Hepatocyte (in vitro differentiated cells): ENCODE measurements around the gene FTSJ1. TPM values are rescaled to one million over a fixed set of nuclear protein-coding genes. Genes with fewer than 3 reads are reported as not detected.

Source experiments
- DNase-seq: peaks from one replicate; pipeline ENCODE4 v3.0.0-alpha.2; 2016; ENCODE audit warnings: low spot score
- H2AFZ ChIP-seq: fragments of 200-600 bp; sonication (generic); 2 replicates; pipeline ENCODE4 v1.6.0; 2016; ENCODE audit warnings: antibody characterized with exemption, mild to moderate bottlenecking
- H3K27ac ChIP-seq: fragments of 200-600 bp; sonication (generic); 2 replicates; pipeline ENCODE4 v1.5.1; 2016; ENCODE audit warnings: mild to moderate bottlenecking
- H3K27me3 ChIP-seq: fragments of 200-600 bp; sonication (generic); 2 replicates; pipeline ENCODE4 v1.6.1; 2016
- H3K36me3 ChIP-seq: fragments of 200-600 bp; sonication (generic); replicated peaks from 2 replicates; pipeline ENCODE4 v1.5.1; 2016; ENCODE audit warnings: low read depth; ENCODE audit not compliant: insufficient read depth
- H3K4me1 ChIP-seq: fragments of 200-600 bp; sonication (generic); 2 replicates; pipeline ENCODE4 v1.5.1; 2016; ENCODE audit warnings: mild to moderate bottlenecking, moderate library complexity; ENCODE audit not compliant: insufficient read depth
- H3K4me2 ChIP-seq: fragments of 200-600 bp; sonication (generic); 2 replicates; pipeline ENCODE4 v1.6.0; 2016
- H3K4me3 ChIP-seq: fragments of 200-600 bp; sonication (generic); 2 replicates; pipeline ENCODE4 v1.5.1; 2016; ENCODE audit warnings: mild to moderate bottlenecking
- H3K79me2 ChIP-seq: fragments of 200-600 bp; sonication (generic); 2 replicates; pipeline ENCODE4 v1.6.0; 2017; ENCODE audit warnings: mild to moderate bottlenecking
- H3K9me2 ChIP-seq: fragments of 200-600 bp; sonication (generic); replicated peaks from 2 replicates; pipeline ENCODE4 v1.6.0; 2017; ENCODE audit warnings: mild to moderate bottlenecking; ENCODE audit not compliant: insufficient read depth
- H3K9me3 ChIP-seq: fragments of 200-600 bp; sonication (generic); 2 replicates; pipeline ENCODE4 v1.5.1; 2016; ENCODE audit warnings: low read depth, mild to moderate bottlenecking
- H4K20me1 ChIP-seq: fragments of 200-600 bp; sonication (generic); 2 replicates; pipeline ENCODE4 v1.6.0; 2016; ENCODE audit warnings: mild to moderate bottlenecking; ENCODE audit not compliant: insufficient read depth, poor library complexity, severe bottlenecking
- EZH2 ChIP-seq: fragments of 200-600 bp; sonication (generic); IDR thresholded peaks from 2 replicates; pipeline ENCODE4 v1.6.1; 2016; ENCODE audit warnings: antibody characterized with exemption, mild to moderate bottlenecking, borderline replicate concordance
- EZH2phosphoT487 ChIP-seq: fragments of 200-600 bp; sonication (generic); IDR thresholded peaks from one replicate; pipeline ENCODE4 v1.6.1; 2018; ENCODE audit warnings: antibody characterized with exemption, mild to moderate bottlenecking, low read depth, moderate library complexity; ENCODE audit not compliant: unreplicated experiment, severe bottlenecking
- WGBS: methylation state at CpG from one replicate; pipeline ENCODE4 v1.1.6; 2016; ENCODE audit warnings: low lambda C conversion rate; ENCODE audit errors: missing lambda C conversion rate; 5-methylcytosine and 5-hydroxymethylcytosine counted together
- polyA plus RNA-seq: library from polyadenylated mRNA; unstranded; fragments of >200 nt; fragmentation: Nextera tagmentation; extraction: Ambion mirVana; gene quantifications from 2 replicates; pipeline ENCODE4 v1.2.1, GENCODE V29; 2016
- total RNA-seq: library from RNA; depleted of rRNA; stranded (reverse); fragments of >200 nt; gene quantifications from 2 replicates; pipeline ENCODE4 v1.2.3, GENCODE V29; 2014
- TF ChIP-seq, protein P1 (sequence below): fragments of 200-600 bp; sonication (generic); IDR thresholded peaks from 2 replicates; pipeline ENCODE4 v1.5.1; 2016; ENCODE audit warnings: antibody characterized with exemption, mild to moderate bottlenecking; ENCODE audit not compliant: poor library complexity

The FTSJ1 gene
- total and polyA plus RNA-seq, 2 experiments from 2014 or later: 38.4 to 43.8 TPM

DNA sequence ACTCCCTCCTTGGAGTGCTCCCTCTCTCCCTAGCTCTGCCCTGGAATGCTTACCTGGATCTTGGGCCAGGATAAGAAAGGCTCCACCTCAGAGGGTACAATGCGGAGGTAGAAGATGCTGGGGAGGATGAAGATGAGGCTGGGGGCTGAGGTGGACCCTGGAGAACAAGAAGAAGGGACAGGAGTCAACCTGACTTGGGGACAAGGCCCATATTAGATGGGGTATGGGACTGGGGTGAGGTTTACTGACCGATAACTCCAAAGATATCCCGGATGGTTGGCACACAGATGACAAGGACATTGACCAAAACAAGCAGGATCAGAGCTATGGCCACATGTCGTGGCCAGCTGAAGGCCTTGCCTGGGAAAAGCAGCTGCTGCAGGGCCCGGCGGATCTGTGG is 16.5 kb upstream of the FTSJ1 start:
- Histone ChIP-seq H4K20me1 (no peaks in the 10 kb centered on the region), H3K9me3 (no peaks in the 10 kb centered on the region), H2AFZ (no peak overlapping the region), H3K4me1 (no peaks in the 10 kb centered on the region), H3K27me3 (no peaks in the 10 kb centered on the region), H3K4me3 (no peak overlapping the region), H3K79me2 (no peaks in the 10 kb centered on the region), H3K4me2 (no peak overlapping the region), H3K27ac (no peak overlapping the region), H3K9me2 (no peaks in the 10 kb centered on the region), H3K36me3 (no peaks in the 10 kb centered on the region)
- DNase-seq: no peak
- no peak for TF ChIP-seq EZH2phosphoT487
- TF ChIP-seq, protein P1, sequence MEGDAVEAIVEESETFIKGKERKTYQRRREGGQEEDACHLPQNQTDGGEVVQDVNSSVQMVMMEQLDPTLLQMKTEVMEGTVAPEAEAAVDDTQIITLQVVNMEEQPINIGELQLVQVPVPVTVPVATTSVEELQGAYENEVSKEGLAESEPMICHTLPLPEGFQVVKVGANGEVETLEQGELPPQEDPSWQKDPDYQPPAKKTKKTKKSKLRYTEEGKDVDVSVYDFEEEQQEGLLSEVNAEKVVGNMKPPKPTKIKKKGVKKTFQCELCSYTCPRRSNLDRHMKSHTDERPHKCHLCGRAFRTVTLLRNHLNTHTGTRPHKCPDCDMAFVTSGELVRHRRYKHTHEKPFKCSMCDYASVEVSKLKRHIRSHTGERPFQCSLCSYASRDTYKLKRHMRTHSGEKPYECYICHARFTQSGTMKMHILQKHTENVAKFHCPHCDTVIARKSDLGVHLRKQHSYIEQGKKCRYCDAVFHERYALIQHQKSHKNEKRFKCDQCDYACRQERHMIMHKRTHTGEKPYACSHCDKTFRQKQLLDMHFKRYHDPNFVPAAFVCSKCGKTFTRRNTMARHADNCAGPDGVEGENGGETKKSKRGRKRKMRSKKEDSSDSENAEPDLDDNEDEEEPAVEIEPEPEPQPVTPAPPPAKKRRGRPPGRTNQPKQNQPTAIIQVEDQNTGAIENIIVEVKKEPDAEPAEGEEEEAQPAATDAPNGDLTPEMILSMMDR: no peak
- TF ChIP-seq EZH2: no peak
- WGBS: 87% methylated on average over 6 of the region's 6 CpGs

DNA sequence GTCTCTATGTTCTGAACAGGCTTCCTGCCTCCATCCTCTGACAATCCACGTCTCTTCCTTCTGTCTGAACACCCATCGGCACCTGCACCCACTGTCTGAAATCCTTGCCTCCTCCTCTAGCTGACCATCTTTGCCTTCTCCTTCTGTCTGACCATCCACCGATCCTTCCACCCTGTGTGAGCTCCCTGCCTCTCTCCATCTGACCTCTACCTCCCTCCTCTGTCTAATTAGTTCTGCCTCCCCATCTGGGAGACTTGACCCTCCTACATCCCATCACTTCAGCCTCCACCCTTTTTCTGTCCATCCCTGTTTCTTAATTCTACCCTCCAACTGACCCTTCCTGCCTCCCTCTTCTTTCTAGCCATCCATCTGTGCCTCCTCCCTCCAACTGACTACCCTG is 16.0 kb upstream of the FTSJ1 start:
- 84% methylated on average over 3 of the region's 3 CpGs for WGBS
- Histone ChIP-seq H3K4me1 (no peaks in the 10 kb centered on the region), H3K9me2 (no peaks in the 10 kb centered on the region), H3K4me3 (no peak overlapping the region), H3K4me2 (no peak overlapping the region), H3K27me3 (no peaks in the 10 kb centered on the region), H3K9me3 (no peaks in the 10 kb centered on the region), H2AFZ (no peak overlapping the region), H4K20me1 (no peaks in the 10 kb centered on the region), H3K27ac (no peak overlapping the region), H3K79me2 (no peaks in the 10 kb centered on the region), H3K36me3 (no peaks in the 10 kb centered on the region)
- no peak for DNase-seq
- TF ChIP-seq EZH2 (no peak), EZH2phosphoT487 (no peak)
- TF ChIP-seq, protein P1: no peak

DNA sequence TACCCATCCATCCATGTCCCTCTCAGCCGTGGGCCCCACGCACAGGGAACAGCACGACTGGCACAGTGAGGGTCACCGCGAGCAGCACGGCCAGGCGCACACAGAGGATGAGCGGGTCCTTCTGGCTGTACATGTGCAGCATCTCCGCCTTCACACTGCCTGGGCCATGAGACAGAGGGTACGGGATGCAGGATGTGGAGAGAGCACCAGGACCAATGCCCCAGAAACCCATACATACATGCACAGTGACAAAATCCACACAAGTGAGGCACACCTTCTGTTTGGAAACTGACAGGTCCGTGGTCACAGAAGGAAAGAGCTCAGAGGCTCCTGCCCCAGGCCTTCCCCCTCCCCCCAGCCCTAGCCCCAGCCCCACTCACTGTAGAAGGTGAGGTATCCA is 15.4 kb upstream of the FTSJ1 start:
- no peak overlapping the region for H3K4me3 ChIP-seq
- no peaks in the 10 kb centered on the region for H3K36me3 ChIP-seq
- H2AFZ ChIP-seq: no peak overlapping the region
- H3K4me1 ChIP-seq: no peaks in the 10 kb centered on the region
- no peaks in the 10 kb centered on the region for H3K9me3 ChIP-seq
- TF ChIP-seq EZH2phosphoT487: no peak
- TF ChIP-seq, protein P1: no peak
- no peak for TF ChIP-seq EZH2
- 94% methylated on average over 11 of the region's 11 CpGs for WGBS
- no peaks in the 10 kb centered on the region for H3K79me2 ChIP-seq
- H3K4me2 ChIP-seq: no peak overlapping the region
- H4K20me1 ChIP-seq: no peaks in the 10 kb centered on the region
- no peaks in the 10 kb centered on the region for H3K27me3 ChIP-seq
- no peak overlapping the region for H3K27ac ChIP-seq
- DNase-seq: no peak
- H3K9me2 ChIP-seq: no peaks in the 10 kb centered on the region

DNA sequence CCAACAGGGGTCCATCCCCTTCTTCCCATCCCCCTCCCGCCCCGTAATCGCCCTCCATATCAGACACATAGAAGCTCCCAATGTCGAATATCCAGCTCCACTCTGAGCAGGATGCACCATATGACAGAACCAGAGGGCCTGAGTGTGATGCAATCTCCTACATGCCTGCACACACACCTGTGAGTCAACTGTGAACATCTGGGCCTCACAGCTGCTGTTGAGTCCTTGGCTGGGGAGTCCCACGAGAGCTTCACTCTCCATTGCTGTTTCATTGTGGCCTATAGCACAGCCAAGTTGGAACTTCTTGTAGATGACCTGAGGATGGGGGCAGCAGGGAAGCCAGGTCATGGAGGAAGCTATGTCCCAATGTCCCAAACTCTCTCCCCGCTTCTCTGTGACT is 14.2 kb upstream of the FTSJ1 start:
- Histone ChIP-seq H3K9me2 (no peaks in the 10 kb centered on the region), H3K27ac (no peak overlapping the region)

More for the DNA sequence above, 14.2 kb upstream of the FTSJ1 start:
- H3K4me1 ChIP-seq: no peaks in the 10 kb centered on the region
- 71% methylated on average over 6 of the region's 6 CpGs for WGBS
- no peaks in the 10 kb centered on the region for H3K36me3 ChIP-seq
- no peaks in the 10 kb centered on the region for H3K79me2 ChIP-seq
- no peaks in the 10 kb centered on the region for H4K20me1 ChIP-seq
- H3K4me3 ChIP-seq: no peak overlapping the region
- H3K27me3 ChIP-seq: no peaks in the 10 kb centered on the region
- no peak for DNase-seq
- no peak overlapping the region for H2AFZ ChIP-seq
- TF ChIP-seq, protein P1: no peak
- no peak for TF ChIP-seq EZH2
- TF ChIP-seq EZH2phosphoT487: no peak
- no peaks in the 10 kb centered on the region for H3K9me3 ChIP-seq
- H3K4me2 ChIP-seq: no peak overlapping the region
